Right kidney (tissue), 1 donor: Measurements from ENCODE around the gene CAPN15.

Source experiments
- DNase-seq: peaks from one replicate; pipeline ENCODE4 v3.0.0-alpha.2; 2016

The CAPN15 gene

DNA sequence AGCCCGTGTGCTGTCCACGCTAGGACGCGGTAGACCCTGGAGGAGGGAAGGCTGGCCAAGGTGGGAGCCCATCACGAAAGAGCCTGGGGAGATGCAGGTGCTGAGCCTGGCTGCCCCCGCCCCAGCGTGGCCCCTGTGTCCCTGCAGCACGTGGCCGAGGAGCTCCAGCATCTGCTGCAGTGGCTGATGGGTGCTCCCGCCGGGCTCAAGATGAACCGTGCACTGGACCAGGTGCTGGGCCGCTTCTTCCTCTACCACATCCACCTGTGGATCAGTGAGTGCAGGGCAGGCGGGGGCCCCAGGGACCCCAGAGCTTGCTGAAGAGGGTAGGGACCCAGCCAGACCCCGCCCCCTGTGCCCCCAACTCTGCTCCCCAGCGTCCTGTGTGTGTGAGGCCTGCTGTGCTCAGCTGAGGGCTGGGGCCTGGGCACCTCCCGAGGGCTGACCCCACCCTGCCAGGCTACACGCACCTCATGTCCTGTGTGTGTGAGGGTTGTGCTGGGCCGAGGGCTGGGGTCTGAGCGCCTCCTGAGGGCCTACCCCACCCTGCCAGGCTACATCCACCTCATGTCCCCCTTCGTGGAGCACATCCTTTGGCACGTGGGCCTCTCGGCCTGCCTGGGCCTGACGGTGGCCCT lies 50.8 kb downstream of the CAPN15 start:
- no peak for DNase-seq

DNA sequence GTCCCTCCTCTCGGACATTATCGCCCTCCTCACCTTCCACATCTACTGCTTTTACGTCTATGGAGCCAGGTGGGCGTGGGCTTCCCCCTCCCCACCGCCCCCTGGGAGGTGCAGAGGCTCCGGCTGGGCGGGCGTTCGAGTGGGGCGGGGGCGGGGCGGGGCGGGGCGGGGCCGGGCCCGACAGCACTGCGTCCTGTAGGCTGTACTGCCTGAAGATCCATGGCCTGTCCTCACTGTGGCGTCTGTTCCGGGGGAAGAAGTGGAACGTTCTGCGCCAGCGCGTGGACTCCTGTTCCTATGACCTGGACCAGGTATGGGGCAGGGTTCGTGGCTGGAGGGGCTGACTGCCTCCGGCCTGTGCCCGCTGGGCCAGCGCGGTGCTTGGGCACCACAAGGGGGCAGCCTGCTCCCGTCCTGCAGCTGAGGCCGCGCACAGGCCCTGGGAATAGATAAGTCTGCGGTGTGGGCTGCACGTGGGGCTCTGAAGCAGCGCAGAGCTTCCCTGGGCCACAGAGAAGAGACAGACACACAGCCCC lies 51.4 kb downstream of the CAPN15 start:
- DNase-seq = peak; percentile 67

DNA sequence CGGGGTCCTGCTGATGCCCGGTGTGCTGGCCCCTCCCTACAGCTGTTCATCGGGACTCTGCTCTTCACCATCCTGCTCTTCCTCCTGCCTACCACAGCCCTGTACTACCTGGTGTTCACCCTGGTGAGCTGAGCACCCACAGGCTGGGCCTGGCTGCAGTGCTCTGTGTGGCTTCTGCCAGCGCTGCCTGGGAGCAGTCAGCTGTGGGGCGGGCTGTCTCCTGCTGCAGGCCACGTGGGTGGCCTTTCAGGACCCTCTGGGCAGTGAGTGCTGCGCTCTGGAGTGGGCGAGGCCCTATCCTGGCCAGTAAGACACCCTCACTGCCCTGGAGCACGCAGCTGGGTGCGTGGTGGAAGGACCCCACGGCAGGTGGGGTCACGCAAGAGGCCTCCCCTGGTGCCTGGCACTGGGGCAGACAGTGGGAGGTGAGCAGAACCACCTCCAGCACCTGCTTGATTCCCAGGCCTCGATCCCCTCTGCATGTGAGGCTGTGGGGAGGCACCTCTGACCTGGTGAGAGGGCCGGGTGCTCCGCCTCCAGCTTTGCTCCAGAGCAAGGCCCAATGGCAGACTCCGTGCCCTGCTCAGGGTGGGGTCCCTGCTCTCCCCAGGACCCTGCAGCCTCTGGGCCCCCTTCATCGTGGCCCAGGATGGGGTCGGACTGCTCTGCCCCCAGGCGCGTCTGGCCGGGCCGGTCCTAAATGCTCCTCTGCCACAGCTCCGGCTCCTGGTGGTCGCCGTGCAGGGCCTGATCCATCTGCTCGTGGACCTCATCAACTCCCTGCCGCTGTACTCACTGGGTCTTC lies 52.8 kb downstream of the CAPN15 start:
- DNase-seq = no peak

DNA sequence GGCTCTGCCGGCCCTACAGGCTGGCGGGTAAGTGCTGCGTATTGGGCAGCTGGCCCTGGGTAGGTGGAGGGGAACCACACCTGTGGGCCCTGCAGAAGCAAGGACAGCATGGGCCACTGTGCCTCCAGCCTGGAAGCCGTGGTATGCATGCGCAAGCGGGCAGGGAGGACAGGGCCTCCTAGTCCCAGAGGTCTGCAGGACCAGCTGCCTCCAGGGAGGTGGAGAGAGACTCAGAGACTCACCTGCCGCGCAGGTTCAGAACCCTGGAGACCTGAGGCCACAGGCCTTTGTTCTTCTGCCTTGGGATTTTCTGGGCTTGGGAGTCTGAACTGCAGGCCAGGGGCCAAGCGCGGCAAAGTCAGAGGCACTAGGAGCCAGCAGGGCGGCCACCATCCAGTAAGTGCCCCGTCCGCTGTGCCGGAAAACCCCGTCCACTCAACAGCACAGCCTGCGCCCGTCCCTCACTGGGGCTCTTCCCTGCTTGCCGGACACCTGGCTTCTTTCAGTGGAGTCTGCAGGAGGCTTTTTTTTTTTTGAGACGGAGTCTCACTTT lies 53.5 kb downstream of the CAPN15 start:
- DNase-seq = no peak

DNA sequence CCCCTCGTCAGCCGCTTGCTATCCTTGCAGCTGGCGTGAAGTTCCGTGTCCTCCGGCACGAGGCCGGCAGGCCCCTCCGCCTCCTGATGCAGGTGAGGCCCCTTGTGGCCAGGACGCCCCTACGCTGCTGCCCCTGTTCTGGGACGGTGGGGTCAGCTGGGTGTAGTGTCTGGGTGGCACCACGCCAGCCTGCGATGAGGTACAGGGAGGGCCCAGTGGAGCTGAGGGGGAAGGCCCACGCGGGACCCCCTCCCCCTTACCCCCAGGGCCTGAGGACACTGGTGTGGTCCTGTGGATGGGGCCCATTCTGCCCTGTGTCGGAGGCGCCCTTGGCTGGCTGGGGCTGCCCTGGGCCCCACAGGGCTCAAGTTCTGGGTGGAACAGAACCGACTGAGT lies 54.7 kb downstream of the CAPN15 start:
- DNase-seq = no peak

DNA sequence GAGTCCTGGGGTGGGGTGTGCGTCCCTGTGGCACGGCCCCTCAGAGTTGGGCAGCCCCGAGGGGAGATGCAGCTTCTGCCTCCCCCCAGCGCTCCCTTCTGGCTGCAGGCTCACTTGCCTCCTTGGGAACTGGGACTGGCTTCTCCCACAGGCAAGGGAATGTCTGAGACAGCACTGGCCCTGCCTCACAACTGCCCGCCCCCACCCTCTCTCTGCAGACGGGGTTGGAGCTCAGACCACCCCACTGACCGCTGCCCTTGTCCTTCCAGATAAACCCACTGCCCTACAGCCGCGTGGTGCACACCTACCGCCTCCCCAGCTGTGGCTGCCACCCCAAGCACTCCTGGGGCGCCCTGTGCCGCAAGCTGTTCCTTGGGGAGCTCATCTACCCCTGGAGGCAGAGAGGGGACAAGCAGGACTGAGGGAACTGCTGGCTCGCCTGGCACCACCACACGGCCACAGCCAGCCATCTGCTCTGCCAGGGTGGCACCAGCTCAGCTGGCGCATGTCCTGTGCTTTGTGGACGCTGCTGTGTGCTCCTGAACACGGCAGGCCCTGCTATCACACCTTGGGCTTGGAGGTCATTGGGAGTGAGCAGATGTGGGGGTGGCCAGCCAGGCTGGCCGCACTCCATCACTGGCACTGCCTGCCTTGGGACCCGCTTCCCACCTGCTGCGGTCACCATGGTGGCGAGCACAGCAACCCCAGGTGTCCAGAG lies 55.3 kb downstream of the CAPN15 start:
- DNase-seq = no peak

DNA sequence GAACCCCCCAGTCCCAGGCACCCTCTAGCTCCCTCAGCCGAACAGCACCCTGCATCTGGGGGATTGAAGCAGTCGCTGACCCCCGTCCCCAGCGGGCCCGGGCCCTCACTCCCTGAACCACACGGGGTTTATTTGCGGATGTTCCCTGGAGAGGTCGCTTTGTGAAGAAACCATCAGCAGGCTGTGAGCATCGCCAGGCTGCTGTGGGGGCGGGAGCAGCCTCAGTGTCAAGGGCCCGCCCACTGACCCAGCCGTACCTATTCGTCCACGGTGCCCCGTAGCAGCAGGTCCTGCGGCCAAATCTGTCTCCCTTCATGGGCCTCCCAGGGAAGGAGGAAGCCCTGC lies 55.9 kb downstream of the CAPN15 start:
- DNase-seq = no peak

DNA sequence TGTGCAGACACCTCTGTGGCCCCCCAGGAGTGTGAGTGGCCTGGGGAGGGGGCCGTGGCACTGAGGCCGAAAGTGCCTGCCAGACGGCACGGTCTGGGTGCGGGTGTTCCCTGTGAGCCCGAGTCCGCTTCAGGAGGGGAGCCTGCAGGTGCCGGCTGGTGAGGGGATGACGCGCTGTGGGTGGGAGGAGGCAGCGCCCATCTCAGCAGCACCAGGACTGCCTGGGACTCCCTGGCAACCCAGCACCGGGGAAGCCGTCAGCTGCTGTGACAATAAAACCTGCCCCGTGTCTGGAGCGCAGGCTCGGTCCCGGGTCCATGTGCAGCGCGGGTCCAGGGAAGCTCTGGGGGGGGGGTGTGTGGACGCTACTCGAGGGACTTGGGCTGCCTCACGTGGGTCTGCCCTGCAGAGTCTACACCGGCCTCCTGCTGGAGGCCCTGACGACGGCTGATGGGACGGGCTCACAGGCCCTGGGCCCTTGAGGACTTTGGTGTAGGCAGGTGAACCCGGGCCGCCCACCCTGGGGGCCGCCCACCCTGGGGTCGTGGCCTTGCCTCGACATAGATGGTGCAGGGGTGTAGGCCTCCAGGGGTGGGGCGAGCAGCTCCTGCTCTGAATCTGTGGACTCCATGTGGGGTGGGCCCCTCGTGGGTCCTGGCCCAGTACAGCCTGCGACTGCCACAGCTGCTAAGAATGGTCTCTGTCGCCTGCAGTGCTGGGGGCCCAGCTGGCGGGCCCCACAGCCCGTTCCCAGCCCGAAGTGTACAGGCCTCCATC lies 56.5 kb downstream of the CAPN15 start:
- no peak for DNase-seq

DNA sequence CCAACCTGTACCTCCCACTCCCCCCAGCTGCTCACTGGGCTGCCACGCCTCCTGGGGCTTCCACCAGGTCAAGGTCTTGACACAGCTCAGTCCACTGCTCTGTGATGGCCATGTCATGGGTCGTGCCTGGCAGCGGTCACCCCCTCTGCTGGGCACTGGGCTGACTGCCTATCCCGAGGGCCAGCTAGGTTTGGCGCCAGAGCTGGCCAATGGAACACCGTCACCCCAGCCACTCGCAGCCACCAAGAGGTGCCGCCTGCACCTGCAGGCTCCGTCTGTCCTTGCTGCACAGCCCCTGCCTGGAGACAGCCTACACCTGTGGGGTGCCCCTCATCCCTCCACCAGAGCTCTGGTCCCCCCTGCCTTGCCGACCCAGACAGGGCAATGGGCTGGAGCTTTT lies 57.8 kb downstream of the CAPN15 start:
- no peak for DNase-seq

DNA sequence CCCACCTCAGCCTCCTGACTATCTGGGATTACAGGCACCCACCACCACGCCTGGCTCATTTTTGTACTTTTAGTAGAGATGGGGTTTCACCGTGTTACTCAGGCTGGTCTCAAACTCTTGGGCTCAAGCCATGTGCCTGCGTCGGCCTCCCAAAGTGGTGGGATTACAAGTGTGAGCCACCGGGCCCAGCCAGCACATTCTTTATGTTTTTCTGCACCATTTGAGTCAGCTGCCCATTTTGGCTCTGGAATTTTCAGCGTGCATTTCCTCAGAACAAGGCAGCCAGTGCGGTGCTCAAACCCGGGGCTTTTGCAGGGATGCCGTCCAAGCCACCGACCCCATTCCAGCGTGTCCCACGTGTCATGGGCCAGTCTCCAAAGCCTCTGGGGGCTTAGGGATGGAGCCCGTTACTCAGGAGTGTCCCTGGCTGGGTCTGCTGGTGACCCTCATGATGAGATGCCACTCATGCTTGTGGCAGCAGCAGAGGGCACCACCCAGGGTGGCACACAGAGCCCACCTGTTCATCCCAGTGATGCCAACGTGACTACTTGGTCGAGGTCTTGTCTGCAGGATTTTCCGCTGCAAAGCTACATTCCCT lies 58.6 kb downstream of the CAPN15 start:
- DNase-seq = no peak

DNA sequence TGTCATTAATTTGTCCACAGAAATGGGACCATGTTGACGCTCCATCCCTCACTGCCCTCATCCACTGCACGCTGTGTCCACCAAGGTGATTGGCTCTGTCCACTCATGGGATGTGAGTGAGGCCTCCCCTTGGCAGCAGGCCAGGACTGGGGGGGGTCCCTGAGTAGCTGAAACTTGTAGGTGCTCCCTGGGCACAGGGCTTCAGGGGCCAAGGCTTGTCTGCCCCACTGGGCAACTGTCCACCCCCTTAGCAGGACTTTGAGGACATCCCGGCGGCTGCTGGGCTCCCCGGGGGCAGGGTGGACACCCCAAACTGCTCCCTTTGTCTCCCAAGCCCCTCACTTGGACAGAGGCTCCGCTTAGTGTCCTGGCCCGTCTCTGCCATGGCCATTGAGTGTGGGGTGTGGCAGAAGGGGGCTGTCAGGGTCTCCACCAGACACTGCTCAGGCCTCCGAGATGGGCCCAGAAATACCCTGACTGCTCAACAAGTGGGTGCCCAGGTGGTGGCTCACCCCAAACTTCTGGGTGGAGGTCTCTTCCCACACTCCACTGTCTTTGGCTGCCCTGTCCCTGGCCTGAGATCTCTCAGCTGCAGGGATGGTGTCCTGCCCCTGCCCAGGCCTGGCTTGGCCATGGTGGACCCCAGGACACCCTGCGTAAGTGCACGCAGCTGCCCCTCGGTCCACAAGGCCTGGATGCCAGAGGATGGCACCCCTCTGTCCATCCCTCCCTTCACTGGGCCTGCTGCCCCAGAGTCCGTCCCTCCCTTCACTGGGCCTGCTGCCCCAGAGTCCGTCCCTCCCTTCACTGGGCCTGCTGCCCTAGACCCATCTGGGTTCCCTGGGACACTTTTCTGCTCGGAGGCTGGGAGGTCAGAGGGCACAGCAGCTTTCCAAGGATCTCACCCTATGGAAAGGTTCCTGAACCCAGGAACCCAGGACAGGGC lies 59.4 kb downstream of the CAPN15 start:
- no peak for DNase-seq

DNA sequence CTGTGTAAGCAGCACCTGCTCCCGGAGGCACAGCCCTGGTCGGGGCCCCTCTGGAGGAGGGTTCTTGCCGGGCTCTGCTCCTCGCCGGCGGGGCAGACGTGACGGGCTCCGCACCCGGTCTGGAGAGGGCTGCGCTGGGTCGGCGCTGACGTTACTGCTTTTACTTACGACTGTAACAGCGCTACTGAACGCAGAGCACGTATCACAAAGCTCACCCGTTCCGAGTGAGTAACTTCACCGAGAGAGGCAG lies 61.1 kb downstream of the CAPN15 start:
- DNase-seq = no peak

DNA sequence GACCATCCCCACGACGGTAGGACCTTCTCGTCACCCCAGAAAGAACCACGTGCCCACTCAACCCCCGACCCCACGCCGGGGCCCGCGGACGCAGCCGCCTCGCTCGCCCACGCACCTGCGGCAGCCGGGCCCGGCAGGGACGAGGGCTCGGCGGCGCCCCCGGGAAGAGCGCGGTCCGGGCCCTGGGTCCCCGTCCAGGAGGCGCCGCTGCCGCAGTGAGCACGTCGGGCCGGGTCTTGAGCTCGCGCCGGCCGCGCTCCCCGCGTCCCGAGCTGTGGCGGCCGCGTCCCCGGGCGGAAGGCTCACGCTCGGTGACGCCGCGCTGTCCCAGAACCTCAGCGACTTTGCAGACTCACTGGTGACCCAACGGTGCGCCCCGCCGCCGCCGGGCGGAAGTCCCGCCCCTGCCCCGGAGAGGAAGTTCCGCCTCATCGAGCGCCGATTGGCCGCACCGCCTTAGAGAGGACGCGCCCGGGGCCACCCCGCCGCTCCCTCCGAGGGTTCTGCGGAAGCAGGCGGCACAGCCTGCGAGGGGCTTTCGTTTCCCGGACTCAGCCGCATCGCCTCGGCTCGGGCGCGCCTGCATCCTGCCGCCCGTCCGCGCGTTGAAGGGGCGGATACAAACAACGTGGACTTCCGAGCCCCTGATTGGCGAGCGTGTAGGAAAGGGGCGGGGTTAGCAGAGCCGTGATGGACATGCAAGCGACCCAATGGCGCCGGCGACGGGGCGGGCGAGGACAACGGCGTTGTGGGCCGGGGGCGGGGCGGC lies 61.6 kb downstream of the CAPN15 start:
- peak; percentile 100 for DNase-seq

DNA sequence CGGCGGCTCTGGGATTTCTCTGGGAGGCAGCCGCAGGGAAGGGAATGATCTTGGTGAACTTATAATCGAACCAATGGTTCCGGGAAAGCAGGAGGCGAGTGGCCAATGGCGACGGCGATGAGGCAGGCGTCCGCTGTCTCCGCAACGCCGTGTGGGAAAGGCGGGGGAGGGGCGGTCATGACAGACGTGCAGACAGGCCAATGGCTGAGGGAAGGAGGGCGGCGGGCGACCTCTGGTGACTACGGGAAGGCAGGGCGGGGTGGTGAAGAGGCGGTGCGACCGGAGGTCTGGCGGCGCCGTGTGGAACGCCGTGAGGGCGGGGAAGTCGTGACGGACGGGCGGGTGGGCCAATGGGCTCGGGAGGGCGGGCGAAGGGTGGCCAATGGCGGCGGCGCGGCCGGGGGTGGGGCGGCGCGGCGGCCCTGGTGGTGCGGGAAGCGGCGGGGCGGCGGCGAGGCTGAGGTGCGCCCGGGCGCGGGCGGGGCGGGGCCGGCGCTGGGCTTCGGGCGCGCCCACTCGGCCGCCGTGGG lies 62.2 kb downstream of the CAPN15 start, which contains the start of gene RAB40C:
Gene RAB40C, plus strand, starts transcription at position 409 of the 530 bp plus-strand sequence. CDS start 226 bp downstream, outside the sequence.
- no peak for DNase-seq

DNA sequence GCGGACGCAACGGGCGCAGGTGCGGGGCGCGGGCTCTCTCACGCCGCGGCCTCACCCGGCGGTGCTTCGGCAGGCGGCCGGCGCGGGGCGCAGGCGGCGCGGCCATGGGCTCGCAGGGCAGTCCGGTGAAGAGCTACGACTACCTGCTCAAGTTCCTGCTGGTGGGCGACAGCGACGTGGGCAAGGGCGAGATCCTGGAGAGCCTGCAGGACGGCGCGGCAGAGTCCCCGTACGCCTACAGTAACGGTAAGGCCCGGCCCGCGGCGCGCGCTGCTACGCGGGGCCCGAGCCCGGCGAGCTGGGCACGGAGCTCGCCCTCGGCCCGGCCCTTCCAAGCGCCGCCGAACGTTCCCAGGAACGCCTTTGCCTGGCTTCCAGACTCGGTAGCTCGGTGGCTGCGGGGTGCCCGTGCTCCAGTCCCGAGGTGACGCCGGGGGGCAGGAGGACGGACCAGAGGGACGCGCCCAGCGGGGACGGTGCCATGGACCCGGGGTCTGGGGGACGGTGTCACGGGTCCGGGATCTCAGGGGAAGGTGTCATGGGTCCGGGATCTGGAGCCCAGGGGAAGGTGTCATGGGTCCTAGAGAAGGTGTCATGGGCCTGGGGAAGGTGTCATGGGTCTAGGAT lies 62.8 kb downstream of the CAPN15 start:
- DNase-seq = peak; percentile 80

DNA sequence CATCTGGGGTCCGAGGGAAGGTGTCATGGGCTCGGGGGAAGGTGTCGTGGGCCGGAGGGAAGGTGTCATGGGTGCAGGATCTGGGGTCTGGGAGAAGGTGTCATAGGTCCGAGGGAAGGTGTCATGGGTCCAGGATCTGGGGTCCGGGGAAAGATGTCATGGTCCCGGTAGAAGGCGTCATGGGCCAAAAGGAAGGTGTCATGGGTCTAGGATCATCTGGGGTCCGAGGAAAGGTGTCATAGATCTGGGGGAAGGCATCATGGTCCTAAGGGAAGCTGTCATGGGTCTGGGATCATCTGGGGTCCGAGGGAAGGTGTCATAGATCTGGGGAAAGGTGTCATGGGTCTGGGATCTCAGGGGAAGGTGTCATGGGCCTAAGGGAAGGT lies 63.3 kb downstream of the CAPN15 start:
- DNase-seq = no peak

DNA sequence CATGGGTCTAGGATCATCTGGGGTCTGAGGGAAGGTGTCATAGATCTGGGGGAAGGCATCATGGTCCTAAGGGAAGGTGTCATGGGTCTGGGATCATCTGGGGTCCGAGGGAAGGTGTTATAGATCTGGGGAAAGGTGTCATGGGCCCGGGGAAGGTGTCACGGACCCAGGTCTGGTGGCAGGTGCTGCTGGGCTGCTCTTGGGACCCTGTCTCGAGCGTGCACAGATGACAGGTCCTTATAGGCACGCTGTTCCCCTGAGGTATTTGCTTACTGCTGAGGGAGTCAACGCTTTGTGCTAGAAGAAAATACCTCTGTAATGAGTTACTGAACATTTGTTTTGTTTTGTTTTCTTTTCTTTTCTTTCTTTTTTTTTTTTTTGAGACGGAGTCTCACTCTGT lies 63.7 kb downstream of the CAPN15 start:
- DNase-seq = no peak

DNA sequence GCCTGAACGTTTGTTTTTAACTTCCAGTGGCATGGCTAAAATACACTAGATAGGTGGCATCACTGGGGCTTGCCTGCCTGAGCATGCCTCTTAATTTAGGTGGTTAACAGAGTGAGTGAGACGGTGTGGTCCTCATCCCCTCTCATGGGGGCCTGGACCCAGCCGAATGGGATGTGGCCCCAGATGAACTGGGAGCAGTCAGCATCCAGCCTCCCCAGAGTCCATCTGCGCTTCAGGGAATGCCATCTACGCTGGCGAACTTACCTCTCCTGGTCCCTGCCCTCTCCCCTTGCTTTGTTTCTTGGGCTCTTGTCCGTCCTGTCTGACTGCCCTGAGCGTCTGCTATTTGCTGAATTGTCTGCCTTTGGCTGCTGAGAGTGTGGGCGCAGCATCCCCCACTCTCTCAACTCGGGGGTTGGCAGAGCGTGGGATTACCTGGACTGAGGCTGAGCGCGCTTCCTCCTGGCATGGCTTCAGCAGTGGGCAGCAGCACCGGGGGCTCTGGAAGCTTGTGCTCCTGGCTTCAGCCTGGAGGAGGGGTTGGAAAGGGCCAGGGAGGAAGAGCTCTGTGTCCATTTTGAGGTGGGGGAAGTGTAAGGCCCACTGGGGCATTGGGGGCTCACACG lies 64.5 kb downstream of the CAPN15 start:
- DNase-seq = no peak
